Stimulated activated CD4-positive, alpha-beta T cell treated with anti-CD3 and anti-CD28 coated beads, TNF-alpha, amount 100 ng/mL, for 48 hours (primary cell): ENCODE measurements around the gene POGK.
A peak's percentile ranks its signal among the peaks of the same experiment; 100 is the strongest.
"Not testable (repeated sequence)": the region's sequence is repeated elsewhere in the genome, so short reads cannot be mapped to it uniquely, and the experiment has no call there.

Source experiments
- DNase-seq, 3 donors: peaks; one replicate each; pipeline ENCODE4 v3.0.0-alpha.2; 2020; ENCODE audit warnings: low read depth in 3 of 3

The POGK gene

GRCh38 chr1:166838766-166839599 is at the start of gene POGK:
POGK (plus strand) TSS chr1:166839475; CDS start chr1:166840957, 1,482 bp downstream.
- DNase-seq: peak; percentile 61 to 74 (median 74)

DNA sequence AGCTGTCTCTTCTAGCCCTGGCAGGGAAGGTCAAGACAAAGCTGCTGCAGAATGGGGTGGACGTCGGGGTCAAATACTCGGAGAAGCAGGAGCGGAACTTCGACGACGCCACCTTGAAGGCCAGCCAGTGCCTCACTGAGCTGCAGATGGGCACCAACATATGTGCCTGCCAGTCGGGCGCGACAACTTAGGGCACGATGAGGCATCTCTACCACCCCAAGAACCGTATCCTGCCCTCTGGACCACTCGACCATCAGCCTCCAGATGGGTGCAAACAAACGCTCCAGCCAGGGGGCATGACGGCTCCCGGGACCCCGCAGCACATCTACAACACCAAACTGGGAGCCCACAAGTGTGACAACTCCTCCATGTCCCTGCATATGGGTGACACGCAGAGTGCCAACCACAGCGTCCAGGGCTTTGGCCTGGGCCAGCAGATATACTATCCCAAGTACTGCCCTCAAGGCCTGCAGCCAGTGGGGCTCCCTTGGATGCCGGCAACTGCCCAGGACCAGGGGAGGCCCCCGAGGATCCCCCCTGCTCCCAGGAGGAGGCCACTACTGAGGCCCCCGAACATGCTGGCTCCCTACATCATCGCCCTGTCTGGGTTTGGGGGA is 42.5 kb upstream of the POGK start:
- DNase-seq: no peak

DNA sequence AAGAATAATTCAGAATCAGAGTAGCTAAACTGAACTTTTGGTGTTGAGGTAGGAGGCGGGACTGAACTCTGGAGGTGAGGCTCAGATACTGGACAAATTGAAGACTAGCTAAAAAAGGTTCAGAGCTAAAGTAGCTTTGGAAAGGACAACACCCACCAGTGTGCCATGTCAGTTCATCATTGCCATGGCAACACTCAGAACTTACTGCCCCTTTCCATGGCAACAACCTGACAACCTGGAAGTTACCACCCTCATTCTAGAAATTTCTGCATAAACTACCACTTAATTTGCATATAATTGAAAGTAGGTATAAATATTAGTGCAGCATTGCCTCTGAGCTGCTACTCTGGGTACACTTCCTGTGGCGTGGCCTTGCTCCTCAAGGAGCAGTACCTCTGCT is 30.3 kb upstream of the POGK start:
- DNase-seq: no peak

- no peak for DNase-seq
These were observed 27.6 kb upstream of the POGK start for GRCh38 chr1:166811691-166812090.

DNA sequence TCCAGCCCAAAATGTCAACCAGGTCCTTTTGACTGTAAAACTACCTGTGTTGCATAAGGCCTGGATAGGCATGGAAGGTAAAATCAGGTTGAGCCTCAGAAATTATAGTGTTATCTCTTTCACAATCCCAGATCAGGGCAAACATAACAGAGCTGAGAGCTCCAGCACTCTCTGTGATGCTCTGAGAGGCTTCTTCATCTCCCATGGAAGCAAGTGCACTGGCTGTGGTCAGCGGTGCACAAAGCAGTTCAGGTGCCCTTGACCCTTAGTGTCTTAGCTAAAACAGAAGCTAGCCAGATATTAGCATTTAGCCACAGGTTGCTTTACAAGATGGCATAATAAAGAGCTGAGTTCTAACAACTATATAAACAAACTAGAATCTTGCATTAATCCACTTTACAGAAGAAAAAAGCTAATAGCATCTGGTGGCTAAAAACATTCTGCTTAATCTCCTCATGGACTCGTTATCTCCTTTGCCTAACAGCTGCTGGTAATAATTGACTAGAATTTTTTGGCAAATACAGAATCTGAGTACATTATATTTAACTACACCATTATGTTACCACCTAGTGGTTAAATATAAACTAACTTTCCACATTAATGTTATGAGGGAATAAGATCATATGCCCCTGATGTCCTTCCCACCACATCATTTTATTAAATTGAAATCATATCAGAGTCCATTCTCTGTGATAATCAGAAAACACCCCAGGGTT is 25.6 kb upstream of the POGK start:
- no peak for DNase-seq

GRCh38 chr1:166814611-166815010 is 24.7 kb upstream of the POGK start:
- no peak for DNase-seq

DNA sequence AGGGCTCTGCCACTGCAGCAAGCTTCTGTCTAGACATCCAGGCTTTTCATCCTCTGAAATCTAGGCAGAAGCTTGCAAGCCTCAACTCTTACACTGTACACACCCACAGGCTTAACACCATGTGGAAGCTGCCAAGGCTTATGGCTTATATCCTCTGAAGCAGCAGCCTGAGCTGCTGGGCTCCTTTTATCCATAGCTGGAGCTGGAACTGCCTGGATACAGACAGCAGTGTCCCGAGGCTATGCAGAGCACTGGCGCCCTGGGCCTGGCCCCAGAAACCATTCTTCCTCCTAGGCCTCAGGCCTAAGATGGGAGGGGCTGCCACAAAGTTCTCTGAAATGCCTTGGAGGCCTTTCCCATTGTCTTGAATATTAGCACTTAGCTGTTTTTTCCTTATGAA is 19.3 kb upstream of the POGK start:
- DNase-seq: no peak

DNA sequence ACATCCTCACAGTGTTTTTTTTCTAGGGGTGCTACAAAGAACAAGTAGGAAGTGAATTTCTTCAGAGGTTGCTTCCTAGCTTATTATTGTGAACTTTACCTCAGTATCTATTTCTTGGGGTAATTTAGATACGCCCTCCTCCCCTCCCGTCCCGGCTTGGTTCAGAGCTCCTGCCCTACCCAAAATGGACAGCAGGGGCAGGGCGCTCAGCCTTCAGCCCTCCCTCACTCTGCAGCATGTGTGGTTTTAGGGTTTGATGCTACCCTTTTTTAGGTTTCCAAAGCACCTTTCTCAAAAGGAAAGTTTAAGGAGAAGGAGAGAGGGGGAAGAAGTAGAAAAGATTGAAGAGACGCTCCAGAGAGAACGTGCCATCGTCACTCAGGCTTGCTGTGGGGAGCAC is 16.9 kb upstream of the POGK start:
- DNase-seq: no peak

GRCh38 chr1:166827426-166827825 is 11.8 kb upstream of the POGK start:
- no peak for DNase-seq

- DNase-seq: not testable (repeated sequence)
These were observed 9.5 kb upstream of the POGK start for GRCh38 chr1:166829762-166830161.

DNA sequence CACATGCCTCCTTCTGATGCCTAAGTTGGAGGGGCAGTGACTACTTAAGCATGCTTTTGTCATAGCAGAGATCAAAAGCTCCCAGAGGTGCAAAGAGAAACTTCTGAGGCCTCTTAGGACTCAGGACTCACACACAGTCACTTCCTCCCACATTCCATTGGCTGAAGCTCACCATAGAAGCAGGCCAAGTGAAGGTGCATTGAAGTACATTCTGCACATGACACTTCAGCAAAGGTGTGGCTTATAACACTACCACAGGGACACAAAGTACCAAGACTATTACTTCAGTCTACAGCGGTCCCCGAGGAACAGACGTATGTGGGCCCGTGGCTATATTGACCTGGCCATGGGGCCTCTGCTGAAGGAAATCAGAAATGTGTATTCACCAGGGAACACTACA is 2.5 kb upstream of the POGK start:
- DNase-seq: no peak

- DNase-seq: peak; percentile 22 to 33 (median 25)
These were observed 479 bp downstream of the POGK start for GRCh38 chr1:166839600-166840308.

DNA sequence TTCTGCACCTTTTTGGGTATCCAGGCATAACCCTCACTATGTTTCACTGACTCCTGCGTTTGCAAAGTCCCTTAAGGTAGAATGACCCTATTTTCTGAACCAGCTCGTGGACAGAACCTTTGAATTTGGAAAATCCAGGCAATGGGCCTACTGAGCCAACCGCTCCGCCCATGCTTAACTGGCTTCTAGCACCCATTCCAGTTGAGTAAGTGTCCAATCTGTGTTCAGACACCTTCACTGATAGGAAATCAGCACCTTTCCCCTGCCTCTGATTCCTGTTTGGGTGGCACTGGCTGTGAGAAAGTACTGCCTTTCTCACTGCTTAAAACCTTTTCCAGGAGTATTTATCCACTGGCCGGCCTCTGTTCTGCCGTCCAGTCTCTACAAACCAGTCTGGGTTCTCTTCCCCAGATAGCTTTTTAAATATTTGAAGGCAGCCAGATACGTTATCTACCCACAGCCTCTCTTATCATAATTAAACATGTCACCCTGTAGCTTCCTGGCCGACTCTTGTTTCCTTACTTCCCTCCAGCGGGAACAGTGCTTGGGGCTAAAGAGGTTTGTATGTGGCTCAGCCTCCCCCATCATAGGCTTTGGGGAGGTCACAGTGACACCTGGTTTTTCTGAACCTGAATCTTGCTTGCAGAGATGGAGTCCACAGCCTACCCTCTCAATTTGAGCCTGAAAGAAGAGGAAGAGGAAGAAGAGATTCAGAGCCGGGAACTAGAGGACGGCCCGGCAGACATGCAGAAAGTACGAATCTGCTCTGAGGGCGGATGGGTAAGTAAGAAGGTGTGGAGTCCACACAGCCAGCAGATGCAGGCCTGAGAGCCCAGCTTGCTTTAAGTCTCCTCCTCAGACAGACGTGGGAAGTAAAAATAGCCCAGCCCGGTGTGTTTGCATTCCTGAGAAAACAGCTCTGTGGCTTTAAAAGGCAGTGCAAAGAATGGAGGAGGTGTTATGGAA is 1.3 kb downstream of the POGK start:
- no peak for DNase-seq

DNA sequence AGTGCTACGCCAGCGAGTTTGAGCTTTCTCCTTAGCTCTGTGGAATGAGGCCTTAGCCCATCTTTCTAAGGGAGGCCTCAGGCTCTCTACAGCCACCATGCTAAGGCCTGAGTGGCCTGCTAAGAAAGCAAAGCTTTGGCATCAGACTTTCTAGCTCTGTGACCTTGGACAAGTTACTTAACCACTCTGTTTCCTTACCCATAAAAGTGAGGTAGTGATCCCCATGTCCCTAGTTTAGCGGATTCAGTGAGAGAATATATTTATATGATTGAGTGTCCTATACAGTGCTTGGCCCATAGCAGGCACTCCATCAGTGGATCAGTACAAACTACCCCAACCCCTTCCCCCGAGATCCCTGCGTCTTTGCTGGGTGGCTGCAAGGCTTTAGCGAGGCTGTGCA is 4.0 kb downstream of the POGK start:
- DNase-seq: no peak

DNA sequence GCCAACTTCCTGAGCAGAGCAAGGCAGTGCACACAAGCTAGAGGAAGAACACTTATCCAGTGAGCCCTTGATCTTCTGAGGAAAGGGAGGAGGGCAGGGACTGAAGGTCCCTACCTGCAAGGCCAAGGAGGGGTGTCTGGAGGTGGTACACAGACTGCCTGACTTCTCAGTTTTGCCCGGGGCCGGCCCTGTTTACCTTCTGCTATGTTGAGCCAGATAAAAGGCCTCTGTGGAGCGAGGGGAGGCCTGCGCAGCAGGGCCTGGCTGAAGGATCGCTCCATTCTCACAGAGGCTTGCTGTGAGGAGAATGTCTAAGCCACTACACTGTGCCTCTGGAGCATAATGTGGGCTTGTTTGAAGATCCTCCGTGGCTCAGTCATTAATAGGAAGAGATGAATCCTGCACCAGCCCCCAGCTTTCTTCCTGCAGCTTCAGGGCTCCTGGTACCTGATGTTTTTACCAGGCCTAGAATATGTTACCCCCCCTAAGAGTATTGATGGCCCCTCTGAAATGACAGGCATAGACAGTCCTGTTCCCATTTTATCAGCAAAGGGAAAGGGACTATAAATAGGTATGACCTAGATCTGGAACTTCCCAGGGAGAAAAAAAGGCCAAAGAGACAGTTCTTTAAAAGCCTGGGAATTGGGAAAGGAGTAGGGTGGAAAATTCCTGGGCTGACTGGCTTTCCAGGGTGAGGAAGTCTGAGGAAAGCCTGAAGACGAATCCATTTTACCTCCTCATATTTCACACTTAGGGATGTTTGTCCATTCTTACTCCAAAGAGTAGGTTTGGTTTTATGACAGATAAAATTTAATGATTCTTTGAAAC is 4.7 kb downstream of the POGK start:
- DNase-seq: no peak

- no peak for DNase-seq
These were observed 5.5 kb downstream of the POGK start for GRCh38 chr1:166844791-166845190.

GRCh38 chr1:166848193-166848592 is 8.9 kb downstream of the POGK start:
- no peak for DNase-seq

GRCh38 chr1:166849135-166849534 is 9.9 kb downstream of the POGK start:
- no peak for DNase-seq

DNA sequence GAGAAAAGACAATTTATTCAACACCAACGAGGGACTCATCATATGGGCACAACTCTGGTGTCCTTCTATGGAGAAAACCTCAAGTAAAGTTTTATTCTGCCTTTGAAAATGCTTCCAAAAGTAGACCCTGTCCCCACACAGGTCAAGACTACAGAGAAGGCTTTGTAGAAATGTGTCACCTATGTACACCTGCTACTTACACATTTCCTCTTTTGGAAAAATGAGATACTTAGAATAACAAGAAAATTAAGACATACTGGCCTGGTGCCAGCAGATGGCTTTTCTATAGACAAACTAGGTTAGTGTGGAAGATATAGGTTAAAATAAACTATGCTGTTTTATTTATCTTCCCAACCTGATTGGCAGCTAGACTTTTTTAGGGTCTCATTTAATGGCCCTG is 13.6 kb downstream of the POGK start:
- no peak for DNase-seq

DNA sequence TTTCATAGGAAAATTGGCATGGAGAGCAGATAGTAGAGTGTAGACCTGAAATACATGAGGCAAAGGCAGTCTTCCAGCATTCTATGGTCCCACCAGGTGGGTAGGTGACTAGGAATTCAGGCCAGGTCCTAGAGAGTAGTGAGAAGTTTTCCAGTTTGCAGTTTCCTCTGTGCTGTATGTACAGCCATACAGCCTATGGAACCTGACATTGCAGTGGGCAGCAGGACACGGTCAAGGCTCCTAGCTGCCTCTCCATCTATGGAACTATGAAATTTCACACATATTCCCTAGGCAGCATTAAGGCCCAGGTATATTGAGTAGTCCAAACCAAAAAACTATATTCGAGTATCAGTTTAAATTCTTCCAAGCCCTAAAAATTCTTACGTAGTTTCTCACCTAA is 16.3 kb downstream of the POGK start:
- no peak for DNase-seq
